NCI-H187 (cell line): Measurements from ENCODE around the gene ACAP1.
A peak's percentile ranks its signal among the peaks of the same experiment; 100 is the strongest.
"Not testable (repeated sequence)": the region's sequence is repeated elsewhere in the genome, so short reads cannot be mapped to it uniquely, and the experiment has no call there.

ENCODE experiments used
- DNase-seq, 2 experiments: peaks; one replicate each; lab custom pipeline; 2025; lab: John Stamatoyannopoulos, UW

ACAP1 gene

GRCh38 chr17:7354262-7354843, 18.0 kb downstream of the ACAP1 start:
- no peak for DNase-seq

GRCh38 chr17:7355053-7355452, 18.7 kb downstream of the ACAP1 start, which contains the start of gene TMEM95:
Gene TMEM95 (plus strand): TSS chr17:7355156. CDS start chr17:7355205, 49 bp downstream.
- no peak for DNase-seq

GRCh38 chr17:7355573-7355972, 19.2 kb downstream of the ACAP1 start:
- no peak for DNase-seq

GRCh38 chr17:7356072-7356549, 19.8 kb downstream of the ACAP1 start:
- peak; percentile 22 to 38 for DNase-seq

- DNase-seq, result no peak
Measured at GRCh38 chr17:7356756-7357155, 20.4 kb downstream of the ACAP1 start.

- no peak for DNase-seq
Measured at GRCh38 chr17:7357381-7357780, 21.1 kb downstream of the ACAP1 start.

- DNase-seq, result no peak
Measured at GRCh38 chr17:7361906-7362305, 25.6 kb downstream of the ACAP1 start.

- no peak for DNase-seq
Measured at GRCh38 chr17:7363311-7363710, 27.0 kb downstream of the ACAP1 start.

GRCh38 chr17:7365963-7366362, 29.6 kb downstream of the ACAP1 start:
- not testable (repeated sequence) for DNase-seq

- no peak for DNase-seq
Measured at GRCh38 chr17:7367083-7367482, 30.8 kb downstream of the ACAP1 start.

GRCh38 chr17:7367918-7368598, 31.7 kb downstream of the ACAP1 start:
- no peak for DNase-seq

GRCh38 chr17:7368599-7368994, 32.3 kb downstream of the ACAP1 start:
- not testable (repeated sequence) for DNase-seq

- no peak for DNase-seq
Measured at GRCh38 chr17:7369825-7370224, 33.5 kb downstream of the ACAP1 start.

- no peak for DNase-seq
Measured at GRCh38 chr17:7370853-7371252, 34.5 kb downstream of the ACAP1 start.

- no peak for DNase-seq
Measured at GRCh38 chr17:7374353-7374752, 38.0 kb downstream of the ACAP1 start.

- no peak for DNase-seq
Measured at GRCh38 chr17:7379134-7379533, 42.8 kb downstream of the ACAP1 start.

- DNase-seq, result no peak
Measured at GRCh38 chr17:7380321-7380720, 44.0 kb downstream of the ACAP1 start.

- no peak for DNase-seq
Measured at GRCh38 chr17:7380855-7381683, 44.7 kb downstream of the ACAP1 start, which contains the start of gene TNK1. Gene TNK1 (plus strand): TSS chr17:7381089. CDS start chr17:7382927, 1,838 bp downstream.

- no peak for DNase-seq
Measured at GRCh38 chr17:7382901-7383300, 46.6 kb downstream of the ACAP1 start.

- no peak for DNase-seq
Measured at GRCh38 chr17:7383371-7383741, 47.0 kb downstream of the ACAP1 start.

GRCh38 chr17:7383742-7384488, 47.6 kb downstream of the ACAP1 start:
- peak; percentile 17 to 21 for DNase-seq

- DNase-seq, result no peak
Measured at GRCh38 chr17:7384489-7385081, 48.3 kb downstream of the ACAP1 start.
